ENCODE measurements around the gene CCDC88B. TPM values are rescaled to one million over a fixed set of nuclear protein-coding genes. Genes with fewer than 3 reads are reported as not detected.

The CCDC88B gene
- total and polyA plus RNA-seq, 2 donors (not counting 1 experiment from before 2014, with no cell fraction given), result 0.56 to 3.1 TPM

DNA sequence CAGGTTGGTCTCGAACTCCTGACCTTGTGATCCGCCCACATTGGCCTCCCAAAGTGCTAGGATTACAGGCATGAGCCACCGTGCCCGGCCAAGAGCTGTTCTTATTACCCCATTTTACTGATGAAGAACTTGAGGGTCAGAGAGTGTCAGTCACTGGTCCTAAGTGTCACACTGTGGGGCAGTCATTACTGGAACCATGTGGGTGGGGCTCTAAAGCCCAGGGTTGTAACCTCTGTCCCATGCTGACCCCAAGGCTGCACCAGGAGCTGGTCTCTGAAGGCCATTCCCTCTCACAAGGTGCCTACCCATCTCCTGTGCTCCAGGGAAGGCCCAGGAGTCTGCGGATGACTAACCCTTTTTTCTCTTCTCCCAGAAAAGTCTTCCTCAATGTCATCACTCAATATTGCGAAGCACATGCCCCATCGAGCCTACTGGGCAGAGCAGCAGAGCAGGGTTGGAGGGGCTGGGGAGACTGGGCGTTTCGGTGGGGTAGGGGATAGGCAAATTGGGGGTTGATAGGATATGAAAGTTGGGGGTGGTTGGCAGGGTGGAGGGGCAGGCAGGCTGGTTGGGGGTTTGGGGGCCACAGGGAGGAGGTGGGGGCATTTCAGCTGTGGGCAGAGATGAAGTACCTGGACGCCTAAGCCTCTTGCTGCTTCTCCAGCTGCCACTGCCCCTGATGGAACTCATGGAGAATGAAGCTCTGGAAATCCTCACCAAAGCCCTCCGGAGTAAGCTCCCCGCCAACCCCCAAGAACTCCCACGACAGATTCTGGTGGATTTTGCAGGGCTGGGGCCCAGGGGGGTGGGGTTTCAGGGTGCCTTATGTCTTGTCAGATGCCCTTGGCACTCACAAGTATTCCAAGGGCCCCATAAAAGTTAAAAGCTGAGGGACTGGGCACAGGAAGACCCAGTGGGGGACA, 36.6 kb upstream of the CCDC88B start:
- Histone ChIP-seq H2AFZ (ENCODE audit: low read length) (no peak overlapping the region), H3K4me3 (replicated peaks in 1 of 4; ENCODE audit: control extremely low read depth in 1 of 4, insufficient read depth in 1 of 4, low read depth in 3 of 4, low read length in 4 of 4) (peak overlapping the region in 1 of 4 experiments; percentile 76), H3K4me2 (ENCODE audit: extremely low read depth, insufficient read depth, low read length) (no peak overlapping the region), H3K27ac (ENCODE audit: insufficient read depth, low read length) (no peak overlapping the region), H4K20me1 (ENCODE audit: control insufficient read depth, extremely low read depth, insufficient read depth, low read length) (no peaks in the 10 kb centered on the region), H3K36me3 (ENCODE audit: control insufficient read depth, insufficient read depth, low read length) (peaks cover 2% of the 10 kb centered on the region), H3K4me1 (ENCODE audit: control insufficient read depth, extremely low read depth, insufficient read depth, low read length) (peaks cover 10% of the 10 kb centered on the region), H3K79me2 (ENCODE audit: control insufficient read depth, insufficient read depth, low read length) (peaks cover 3% of the 10 kb centered on the region), H3K9ac (ENCODE audit: insufficient read depth, low read length) (no peak overlapping the region), H3K27me3 (ENCODE audit: control insufficient read depth, insufficient read depth, low read length) (peaks cover 11% of the 10 kb centered on the region), H3K9me3 (ENCODE audit: control insufficient read depth, insufficient read depth, low read depth, low read length) (no peaks in the 10 kb centered on the region)
- no peak for DNase-seq (ENCODE audit: low read depth in 2 of 2)
- no peak for TF ChIP-seq EZH2 (IDR thresholded peaks at IDR 0.05; ENCODE audit: low read length, missing control alignments)
- TF ChIP-seq, protein P1, sequence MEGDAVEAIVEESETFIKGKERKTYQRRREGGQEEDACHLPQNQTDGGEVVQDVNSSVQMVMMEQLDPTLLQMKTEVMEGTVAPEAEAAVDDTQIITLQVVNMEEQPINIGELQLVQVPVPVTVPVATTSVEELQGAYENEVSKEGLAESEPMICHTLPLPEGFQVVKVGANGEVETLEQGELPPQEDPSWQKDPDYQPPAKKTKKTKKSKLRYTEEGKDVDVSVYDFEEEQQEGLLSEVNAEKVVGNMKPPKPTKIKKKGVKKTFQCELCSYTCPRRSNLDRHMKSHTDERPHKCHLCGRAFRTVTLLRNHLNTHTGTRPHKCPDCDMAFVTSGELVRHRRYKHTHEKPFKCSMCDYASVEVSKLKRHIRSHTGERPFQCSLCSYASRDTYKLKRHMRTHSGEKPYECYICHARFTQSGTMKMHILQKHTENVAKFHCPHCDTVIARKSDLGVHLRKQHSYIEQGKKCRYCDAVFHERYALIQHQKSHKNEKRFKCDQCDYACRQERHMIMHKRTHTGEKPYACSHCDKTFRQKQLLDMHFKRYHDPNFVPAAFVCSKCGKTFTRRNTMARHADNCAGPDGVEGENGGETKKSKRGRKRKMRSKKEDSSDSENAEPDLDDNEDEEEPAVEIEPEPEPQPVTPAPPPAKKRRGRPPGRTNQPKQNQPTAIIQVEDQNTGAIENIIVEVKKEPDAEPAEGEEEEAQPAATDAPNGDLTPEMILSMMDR (conservative IDR thresholded peaks at IDR 0.05 in 1 of 2, IDR thresholded peaks at IDR 0.05 in 1 of 2; ENCODE audit: low read depth in 1 of 2, low read length in 2 of 2), result no peak

DNA sequence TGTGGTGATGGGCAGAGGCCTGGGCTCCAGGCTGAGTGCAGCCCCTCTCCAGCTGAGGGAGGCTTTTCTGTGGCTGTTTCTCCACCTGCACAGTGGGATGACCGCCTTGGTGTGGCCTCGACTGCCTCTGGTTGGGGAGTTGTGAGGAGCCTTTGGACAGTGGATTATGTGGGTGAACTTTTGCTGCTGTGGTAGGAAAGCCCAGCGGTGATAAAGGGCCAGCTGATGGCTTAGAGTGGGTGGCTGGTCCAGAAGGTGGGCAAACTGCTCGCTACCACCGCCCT, 36.0 kb upstream of the CCDC88B start:
- Histone ChIP-seq H3K36me3 (ENCODE audit: control insufficient read depth, insufficient read depth, low read length) (peaks cover 2% of the 10 kb centered on the region), H3K9ac (ENCODE audit: insufficient read depth, low read length) (no peak overlapping the region)

More for the DNA sequence above, 36.0 kb upstream of the CCDC88B start:
- H2AFZ ChIP-seq (ENCODE audit: low read length), result peak overlapping the region; percentile 43
- peaks cover 10% of the 10 kb centered on the region for H3K27me3 ChIP-seq (ENCODE audit: control insufficient read depth, insufficient read depth, low read length)
- H3K9me3 ChIP-seq (ENCODE audit: control insufficient read depth, insufficient read depth, low read depth, low read length), result no peaks in the 10 kb centered on the region
- H3K79me2 ChIP-seq (ENCODE audit: control insufficient read depth, insufficient read depth, low read length), result peaks cover 3% of the 10 kb centered on the region
- peak overlapping the region; percentile 41 to 76 (median 65) for H3K4me3 ChIP-seq (replicated peaks in 1 of 4; ENCODE audit: control extremely low read depth in 1 of 4, insufficient read depth in 1 of 4, low read depth in 3 of 4, low read length in 4 of 4)
- H3K4me2 ChIP-seq (ENCODE audit: extremely low read depth, insufficient read depth, low read length), result peak overlapping the region; percentile 77
- H3K27ac ChIP-seq (ENCODE audit: insufficient read depth, low read length), result peak overlapping the region; percentile 87
- H4K20me1 ChIP-seq (ENCODE audit: control insufficient read depth, extremely low read depth, insufficient read depth, low read length), result no peaks in the 10 kb centered on the region
- TF ChIP-seq, protein P1 (conservative IDR thresholded peaks at IDR 0.05 in 1 of 2, IDR thresholded peaks at IDR 0.05 in 1 of 2; ENCODE audit: low read depth in 1 of 2, low read length in 2 of 2), result no peak
- no peak for TF ChIP-seq EZH2 (IDR thresholded peaks at IDR 0.05; ENCODE audit: low read length, missing control alignments)
- H3K4me1 ChIP-seq (ENCODE audit: control insufficient read depth, extremely low read depth, insufficient read depth, low read length), result peaks cover 10% of the 10 kb centered on the region
- DNase-seq (ENCODE audit: low read depth in 2 of 2), result no peak

Data from fibroblast of lung (primary cell).